Neural progenitor cell (in vitro differentiated cells): ENCODE data around the gene S100A12.

Experiments
- CTCF ChIP-seq: fragments of 200-600 bp; sonication (generic); IDR thresholded peaks from 2 replicates; pipeline ENCODE4 v1.5.1; 2017; ENCODE audit warnings: antibody characterized with exemption, mild to moderate bottlenecking
- EZH2 ChIP-seq: fragments of 200-600 bp; sonication (generic); IDR thresholded peaks from 2 replicates; pipeline ENCODE4 v1.6.1; 2017; ENCODE audit warnings: antibody characterized with exemption, mild to moderate bottlenecking, moderate library complexity

- TF ChIP-seq CTCF (no peak), EZH2 (no peak)
Measured at GRCh38 chr1:153324912-153325311, 50.5 kb downstream of the S100A12 start.
